OCI-LY1 (cell line): ENCODE measurements around the gene PTPRN2.

Source experiments
- CTCF ChIP-seq: fragments of 200-600 bp; sonication (generic), shearing (Covaris generic); IDR thresholded peaks from 2 replicates; pipeline ENCODE4 v1.5.1; 2017; ENCODE audit warnings: mild to moderate bottlenecking, antibody characterized with exemption, low read length, moderate library complexity, mixed read lengths
- EZH2 ChIP-seq: fragments of 200-600 bp; sonication (generic), shearing (Covaris generic); IDR thresholded peaks from 2 replicates; pipeline ENCODE4 v1.8.0; 2017; ENCODE audit warnings: borderline replicate concordance, mixed run types, mild to moderate bottlenecking, antibody characterized with exemption, low read length, moderate library complexity, mixed read lengths

GRCh38 chr7:157622000-157622399, 965.6 kb downstream of the PTPRN2 start:
- TF ChIP-seq CTCF = no peak
- TF ChIP-seq EZH2 = no peak
